Inferior parietal cortex (tissue), 1 donor: ENCODE measurements around the gene BTBD3.

Source experiments
- DNase-seq: peaks from one replicate; pipeline ENCODE4 v3.0.0-alpha.2; 2016; ENCODE audit errors: extremely low spot score

Gene BTBD3

DNA sequence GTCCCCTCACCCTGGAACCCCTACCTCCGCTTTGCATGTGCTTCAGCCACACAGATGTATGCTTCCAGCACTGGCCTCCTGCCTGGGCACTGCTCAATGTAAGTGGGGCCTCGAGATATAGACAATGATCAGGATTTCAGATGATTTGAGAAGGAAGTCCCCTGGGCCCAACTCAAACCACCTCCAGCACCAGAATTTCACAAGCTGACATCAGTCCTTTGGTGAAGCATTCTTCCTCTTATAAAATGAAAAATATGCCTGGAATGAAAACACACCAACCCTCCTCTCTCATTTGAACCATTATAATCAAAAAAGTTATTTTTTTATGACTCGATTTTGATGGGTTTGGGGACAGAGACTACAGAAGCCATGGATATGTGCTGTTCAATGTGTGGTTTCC, 48.5 kb downstream of the BTBD3 start:
- DNase-seq, result no peak

DNA sequence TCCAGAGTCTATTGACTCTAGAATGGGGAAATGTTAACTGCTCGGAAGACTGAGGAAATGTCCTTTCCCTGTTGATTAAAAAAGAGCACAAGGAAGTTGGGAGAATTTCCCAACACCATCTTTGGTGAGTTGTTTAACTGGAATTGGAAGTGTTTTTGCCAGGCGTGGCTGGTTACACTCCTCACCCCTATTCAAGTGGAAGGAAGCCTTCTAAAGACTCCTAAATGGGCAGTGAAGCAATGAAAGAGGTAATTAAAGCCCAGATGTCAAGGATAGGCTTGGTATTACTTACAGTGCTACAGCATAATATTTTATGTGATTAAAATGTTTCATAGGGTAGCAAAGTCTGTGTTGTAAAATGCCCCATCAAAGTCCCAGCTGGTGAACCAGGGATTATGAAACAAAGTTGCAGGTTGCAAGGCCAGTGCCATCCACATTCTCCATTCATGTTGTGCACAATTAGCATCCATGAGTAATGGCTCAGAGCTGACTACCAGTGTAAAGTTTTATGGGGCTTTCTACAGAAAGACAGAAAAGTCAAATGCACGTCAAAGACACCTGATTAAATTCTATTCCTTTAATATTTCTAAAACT, 52.6 kb downstream of the BTBD3 start:
- no peak for DNase-seq

DNA sequence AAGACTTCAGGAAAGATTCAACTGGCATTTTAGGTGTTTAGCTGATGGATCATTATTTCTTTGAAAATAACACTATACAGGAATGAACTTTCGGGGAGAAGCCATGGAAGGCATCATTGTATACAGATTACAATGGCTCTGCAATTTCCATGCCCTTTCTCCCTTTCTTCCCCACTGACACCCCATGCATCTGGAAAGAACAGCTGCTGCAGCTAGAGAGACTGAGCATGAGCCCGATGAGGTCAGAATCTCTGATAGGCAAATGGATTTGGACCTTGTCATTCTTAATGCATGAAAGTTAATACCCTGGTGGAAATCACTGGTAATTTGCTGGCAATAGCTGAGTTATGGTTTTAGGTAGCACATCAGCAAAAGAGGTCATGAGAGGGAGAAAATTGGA, 54.8 kb downstream of the BTBD3 start:
- DNase-seq, result no peak
